GM15510 (cell line): Measurements from ENCODE around the gene TAAR9.
A peak's percentile ranks its signal among the peaks of the same experiment; 100 is the strongest.

Experiments used
- POLR2A ChIP-seq: IDR thresholded peaks from 3 replicates; pipeline ENCODE4 v1.6.1; 2011; ENCODE audit warnings: borderline replicate concordance; ENCODE audit not compliant: insufficient read length; ENCODE audit errors: extremely low read depth

Gene TAAR9, protein sequence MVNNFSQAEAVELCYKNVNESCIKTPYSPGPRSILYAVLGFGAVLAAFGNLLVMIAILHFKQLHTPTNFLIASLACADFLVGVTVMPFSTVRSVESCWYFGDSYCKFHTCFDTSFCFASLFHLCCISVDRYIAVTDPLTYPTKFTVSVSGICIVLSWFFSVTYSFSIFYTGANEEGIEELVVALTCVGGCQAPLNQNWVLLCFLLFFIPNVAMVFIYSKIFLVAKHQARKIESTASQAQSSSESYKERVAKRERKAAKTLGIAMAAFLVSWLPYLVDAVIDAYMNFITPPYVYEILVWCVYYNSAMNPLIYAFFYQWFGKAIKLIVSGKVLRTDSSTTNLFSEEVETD

DNA sequence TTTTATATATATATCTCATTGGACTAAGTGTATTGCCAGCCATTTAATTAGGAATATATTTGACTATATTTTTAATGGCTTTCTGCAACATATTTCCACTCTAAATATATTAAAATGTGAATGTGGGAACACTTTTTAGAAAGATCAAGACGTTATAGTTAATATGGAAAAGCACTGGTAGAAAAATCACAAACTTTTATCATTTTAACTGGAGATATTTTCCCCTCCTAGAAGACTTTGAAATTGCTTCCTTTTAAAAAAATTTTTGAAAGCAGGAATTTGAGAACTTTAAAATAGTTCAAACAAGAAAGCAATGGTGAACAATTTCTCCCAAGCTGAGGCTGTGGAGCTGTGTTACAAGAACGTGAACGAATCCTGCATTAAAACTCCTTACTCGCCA lies at the start of gene TAAR9:
TSS of gene TAAR9 (plus strand) at position 301 of the 400 bp plus-strand sequence. CDS start at position 314, 13 bp downstream.
- TF ChIP-seq POLR2A: no peak

DNA sequence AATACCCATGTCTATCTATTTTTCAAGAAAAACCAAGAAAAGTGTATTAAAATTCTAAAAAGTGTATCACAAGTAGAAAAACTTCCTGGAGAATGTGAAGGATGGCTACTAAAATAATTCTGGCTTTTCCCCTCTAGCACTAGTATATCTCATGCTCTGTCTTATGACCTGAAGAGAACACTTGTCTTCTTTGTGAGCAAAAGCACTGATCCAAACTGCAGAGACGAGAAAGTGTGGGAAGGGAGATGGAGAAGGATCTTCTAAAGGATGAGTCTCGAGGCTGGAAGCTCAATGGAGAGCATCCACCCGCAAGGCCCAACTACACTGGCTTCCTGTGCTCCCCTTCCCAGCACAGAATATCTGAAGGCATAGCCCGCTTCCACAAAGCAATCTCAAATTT lies 48.7 kb upstream of the TAAR9 start:
- no peak for TF ChIP-seq POLR2A

DNA sequence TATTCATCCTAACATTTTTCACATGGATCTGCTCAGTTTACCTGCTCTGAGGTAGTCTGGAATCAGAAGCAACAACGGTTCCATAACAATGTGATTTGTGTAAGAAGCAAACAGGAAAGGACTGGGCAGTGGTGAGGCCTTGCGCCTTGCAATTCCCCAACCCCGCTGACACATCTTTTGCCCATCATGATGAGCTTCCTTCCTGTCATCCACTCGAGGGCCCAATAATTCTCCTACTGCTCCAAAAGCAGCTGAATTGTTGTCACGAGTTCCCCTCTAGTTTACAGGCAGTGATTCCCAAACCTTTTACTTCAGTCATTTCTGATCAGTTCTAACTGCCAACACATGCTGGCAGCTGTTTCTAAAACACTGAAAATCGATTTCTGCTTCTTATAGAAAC lies 48.1 kb upstream of the TAAR9 start:
- no peak for TF ChIP-seq POLR2A

DNA sequence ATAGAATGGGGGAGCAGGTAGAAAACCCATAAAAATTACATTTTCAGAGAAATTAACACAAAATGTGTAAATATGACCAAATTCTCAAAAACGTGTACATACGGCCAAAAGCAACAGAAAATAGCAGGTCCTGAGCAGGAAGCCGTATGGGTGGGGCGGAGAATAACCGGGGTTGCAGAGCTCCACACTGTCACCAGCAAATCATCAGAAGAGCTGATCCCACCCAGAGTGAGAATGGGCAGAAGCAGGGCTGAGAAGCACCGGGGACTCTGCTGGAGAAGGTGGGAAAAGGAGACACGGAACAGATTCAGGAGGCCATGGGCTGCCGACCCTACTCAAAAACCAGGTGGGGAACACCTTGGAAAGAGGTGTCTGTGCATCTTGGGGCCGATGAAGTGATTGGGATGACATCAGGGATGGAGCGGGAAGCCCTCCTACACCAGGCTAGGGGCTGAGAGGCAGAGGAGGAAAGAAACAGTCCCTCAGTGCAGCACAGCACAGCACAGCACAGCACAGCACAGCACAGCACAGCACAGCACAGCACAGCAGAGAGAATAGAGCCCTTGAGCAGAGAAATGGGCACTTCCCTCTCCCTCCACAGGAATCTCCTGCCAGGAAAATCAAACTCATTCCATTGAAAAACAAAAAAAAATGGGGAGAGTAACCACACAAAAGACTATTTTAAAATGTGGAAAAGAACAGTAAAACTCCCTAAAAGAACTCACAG lies 47.4 kb upstream of the TAAR9 start:
- TF ChIP-seq POLR2A: peak; percentile 19

DNA sequence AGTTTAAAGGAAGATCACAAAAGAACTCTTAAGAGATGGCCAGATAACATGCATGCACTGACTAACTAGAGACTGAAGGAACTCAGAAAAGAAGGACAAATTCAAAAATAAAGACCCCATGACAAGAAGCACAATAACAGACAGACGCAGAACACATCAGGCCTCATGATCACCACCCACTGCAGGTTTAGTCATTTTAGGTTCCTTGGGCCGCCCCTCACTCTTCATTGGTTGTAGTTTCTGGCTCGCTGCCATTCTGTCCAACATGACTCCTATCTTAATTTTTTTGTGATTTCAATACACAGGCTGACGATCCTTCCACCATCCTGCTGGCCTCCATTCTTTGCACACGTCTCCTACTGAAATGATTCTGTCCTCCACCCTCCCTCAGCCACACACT lies 46.8 kb upstream of the TAAR9 start:
- TF ChIP-seq POLR2A: no peak

DNA sequence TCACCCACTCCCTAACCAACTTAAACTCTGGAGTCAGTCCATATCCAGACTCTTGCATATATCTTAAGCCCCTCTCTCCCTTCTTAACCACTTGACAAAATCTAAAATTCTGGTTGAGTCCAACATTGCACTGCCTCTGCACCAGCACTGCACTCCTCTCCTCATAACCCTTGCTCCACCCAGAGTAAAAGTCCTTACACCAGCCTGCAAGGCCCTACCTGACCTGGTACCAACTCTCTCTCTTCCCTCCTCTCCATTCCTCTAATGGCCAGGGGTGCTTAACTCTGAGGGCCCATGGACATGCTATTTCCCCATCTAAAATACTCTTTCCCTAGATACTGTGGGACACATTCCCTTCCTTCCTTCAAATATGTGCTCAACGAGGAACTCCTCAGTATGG lies 46.2 kb upstream of the TAAR9 start:
- TF ChIP-seq POLR2A: no peak

DNA sequence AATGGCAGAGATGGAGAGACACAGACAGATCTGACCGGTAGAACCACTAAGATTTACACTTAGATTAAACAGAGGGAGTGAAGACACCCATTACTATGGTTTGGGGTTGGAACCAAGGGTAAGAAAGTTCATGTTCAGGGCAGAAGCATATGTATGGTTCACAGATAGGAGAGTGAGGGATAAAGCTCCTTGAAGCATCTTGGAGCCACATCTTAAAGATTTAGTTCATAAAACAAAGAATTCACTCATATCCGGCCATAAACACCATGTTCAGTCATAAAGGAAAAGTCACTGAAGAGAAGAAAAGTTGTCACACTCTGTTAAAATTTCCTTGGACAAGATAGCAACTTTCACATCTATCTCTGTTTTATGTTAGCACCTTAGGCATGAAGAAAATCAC lies 43.1 kb upstream of the TAAR9 start:
- TF ChIP-seq POLR2A: no peak

DNA sequence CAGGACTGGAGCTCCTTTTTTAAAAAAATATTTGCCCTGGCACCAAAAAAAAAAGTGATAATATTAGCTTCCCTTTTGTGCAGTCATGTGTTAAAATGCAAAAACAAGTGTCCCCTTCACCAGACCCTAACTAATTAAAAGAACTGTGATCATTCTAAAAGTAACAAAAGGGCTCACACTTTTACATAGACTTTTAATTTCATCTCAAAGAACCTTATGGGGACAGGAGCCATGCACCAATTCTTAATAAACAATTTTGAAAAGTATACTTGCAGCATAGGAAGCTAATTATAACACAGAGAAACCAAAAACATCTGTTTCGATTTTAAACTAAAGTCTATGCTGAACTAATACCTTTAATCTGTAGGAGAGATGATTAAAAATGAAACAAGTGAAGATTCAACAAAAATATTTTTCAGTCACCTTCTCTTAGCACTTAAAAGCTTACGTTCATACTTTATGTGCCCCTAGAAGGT lies 42.4 kb upstream of the TAAR9 start:
- no peak for TF ChIP-seq POLR2A

DNA sequence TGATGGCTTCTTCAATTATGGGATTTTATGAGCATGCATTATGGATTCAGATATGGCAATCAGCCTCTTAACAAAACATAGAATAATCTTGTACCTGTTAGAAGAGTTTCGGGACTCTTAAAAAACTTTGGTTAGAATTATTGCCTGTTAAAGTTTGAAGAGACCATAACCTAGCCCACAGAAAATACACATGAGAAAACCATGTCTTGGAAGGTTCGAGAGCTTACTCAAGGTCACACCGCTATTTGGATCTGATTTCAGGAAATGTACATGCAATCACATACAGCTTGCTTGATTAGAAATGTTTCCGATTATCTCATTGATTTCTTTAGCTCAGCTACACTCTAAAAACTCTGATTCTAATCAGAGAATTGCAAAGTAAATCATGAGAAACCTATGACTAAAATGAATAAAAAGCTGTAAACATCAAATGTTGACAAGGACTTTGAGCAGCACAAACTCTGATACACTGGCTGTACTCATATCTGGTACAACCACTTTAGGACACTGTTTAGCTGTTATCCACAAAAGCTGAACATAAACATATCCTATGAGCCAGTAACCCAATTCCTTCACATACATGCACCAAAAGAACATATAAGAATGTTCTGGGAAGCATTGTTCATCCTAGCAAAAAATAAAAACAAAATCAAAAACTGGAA lies 41.4 kb upstream of the TAAR9 start:
- TF ChIP-seq POLR2A: no peak

DNA sequence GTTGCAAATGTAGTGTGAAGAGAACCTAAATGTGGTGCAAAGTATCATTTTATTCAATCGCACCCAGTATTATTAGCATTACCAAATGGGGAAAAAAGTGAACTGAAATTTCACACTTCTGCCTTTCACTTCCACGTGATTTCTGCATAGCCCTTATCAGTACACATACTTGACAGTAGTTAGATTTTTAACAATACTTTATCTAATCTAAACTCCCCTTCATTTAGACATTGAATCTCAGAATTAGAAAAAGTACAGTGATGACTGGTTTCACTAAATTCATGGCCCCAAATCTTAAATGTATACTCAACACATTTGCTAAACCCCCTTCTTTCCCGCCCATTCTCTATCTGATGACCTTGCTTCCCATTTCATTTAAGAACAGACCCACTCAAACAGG lies 39.4 kb upstream of the TAAR9 start:
- no peak for TF ChIP-seq POLR2A

DNA sequence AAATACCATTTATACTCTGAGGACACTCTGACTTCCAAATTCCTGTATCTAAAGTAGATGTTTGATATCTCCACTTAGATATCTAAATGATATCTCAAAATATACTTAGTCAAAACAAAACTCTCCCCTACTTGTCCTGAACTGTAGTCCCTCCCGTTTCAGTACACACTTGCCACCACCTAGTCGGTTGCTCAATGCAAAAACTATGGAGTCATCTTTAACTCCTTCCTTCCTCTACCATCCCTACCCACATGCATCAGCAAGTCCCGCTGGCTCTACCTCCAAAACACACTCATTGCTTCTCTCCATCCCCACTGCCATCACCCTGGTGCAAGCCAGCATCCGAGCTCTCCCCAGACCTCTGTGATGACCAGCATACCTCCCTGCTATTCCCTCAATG lies 38.3 kb upstream of the TAAR9 start:
- no peak for TF ChIP-seq POLR2A

DNA sequence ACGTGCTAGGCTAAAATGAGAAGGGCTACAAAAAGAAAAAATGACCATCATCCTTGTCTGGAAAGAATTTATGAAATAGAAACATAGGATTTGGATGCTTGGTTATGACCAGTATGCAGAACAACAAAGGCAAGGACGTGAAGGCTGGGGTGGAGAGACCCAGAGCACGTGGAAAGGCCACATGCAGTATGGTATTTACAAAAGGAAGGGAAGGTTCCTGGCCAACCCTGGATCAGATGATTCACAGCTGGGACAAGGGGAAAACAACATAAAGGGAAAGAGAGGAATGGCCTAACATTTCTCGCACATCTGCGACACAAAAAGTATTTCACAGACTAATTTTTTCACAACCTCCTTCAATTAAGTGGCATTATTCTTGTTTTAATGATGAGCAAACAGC lies 33.3 kb upstream of the TAAR9 start:
- TF ChIP-seq POLR2A: no peak

DNA sequence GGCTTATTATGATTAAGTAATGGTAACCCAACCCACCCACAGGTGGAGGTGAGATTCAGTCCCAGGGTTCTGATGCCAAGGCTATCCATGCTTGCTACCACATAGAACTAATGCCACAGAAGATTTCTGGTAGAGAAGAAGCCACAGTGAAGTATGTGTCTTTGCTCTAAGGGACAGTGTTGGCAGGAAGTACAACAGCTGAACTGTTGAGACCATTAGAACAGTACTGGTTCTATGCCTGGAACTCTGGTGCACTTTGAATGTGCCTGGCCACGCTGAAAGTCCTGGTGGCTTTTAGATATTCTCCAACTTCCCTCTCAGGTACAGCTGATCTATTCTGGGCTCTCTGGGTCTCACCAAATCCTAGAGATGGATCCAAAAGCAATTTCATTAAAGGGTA lies 32.9 kb upstream of the TAAR9 start:
- TF ChIP-seq POLR2A: no peak

DNA sequence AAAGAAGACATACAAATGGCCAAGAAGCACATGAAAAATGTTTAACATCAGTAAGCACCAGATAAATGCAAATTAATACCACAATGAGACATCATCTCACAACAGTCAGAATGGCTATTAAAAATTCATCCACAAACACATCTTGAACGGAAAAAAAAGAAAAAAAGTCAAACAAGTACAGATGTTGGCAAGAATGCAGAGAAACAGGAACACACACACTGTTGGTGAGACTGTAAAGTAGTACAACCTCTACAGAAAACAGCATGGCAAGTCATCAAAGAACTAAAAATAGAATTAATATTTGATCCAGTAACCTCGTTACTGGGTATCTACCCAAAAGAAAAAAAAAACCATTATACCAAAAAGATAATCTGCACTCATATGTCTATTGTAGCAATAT lies 31.6 kb upstream of the TAAR9 start:
- TF ChIP-seq POLR2A: no peak
